Measurements from ENCODE around the gene REPS1. TPM values are rescaled to one million over a fixed set of nuclear protein-coding genes. Genes with fewer than 3 reads are reported as not detected.

The REPS1 gene
- 10 to 100 TPM; 19.5 to 29.0 TPM for total RNA-seq

GRCh38 chr6:138987643-138988468 lies at the start of gene REPS1:
TSS of gene REPS1 (minus strand) at chr6:138988253. CDS start at chr6:138987682, 571 bp downstream.
- intact Hi-C loops (cut with DNase I), result loop anchor here (10.0 kb wide), 1 partner anchor 173 kb away; no protein-coding TSS in a partner anchor
- Histone ChIP-seq H3K27ac (peak within 1 kb of the TSS; percentile 75 to 92 (median 84)), H3K4me1 (peaks cover 38% of the 10 kb centered on the region), H3K27me3 (no peaks in the 10 kb centered on the region), H3K4me3 (peak within 1 kb of the TSS; percentile 62 to 89), H3K9me3 (no peaks in the 10 kb centered on the region), H3K36me3 (replicated peaks in 1 of 2; ENCODE audit: insufficient read depth in 1 of 2, low read depth in 2 of 2) (no peaks in the 10 kb centered on the region)
- peak; percentile 91 to 94 (median 92) for DNase-seq
- TF ChIP-seq CTCF (IDR thresholded peaks at IDR 0.05) (peak; percentile 88 to 100 (median 96)), POLR2A (IDR thresholded peaks at IDR 0.05) (peak; percentile 82 to 92 (median 89))
- ATAC-seq, result peak; percentile 98
- 0% methylated on average over 87 of the region's 105 CpGs; no CpG with 5 or more reads in 1 of the 2 donors for WGBS, 2 donors

- no peak for ATAC-seq
- Histone ChIP-seq H3K27me3 (no peaks in the 10 kb centered on the region), H3K9me3 (no peaks in the 10 kb centered on the region), H3K27ac (no peak overlapping the region), H3K4me3 (no peak overlapping the region), H3K36me3 (replicated peaks in 1 of 2; ENCODE audit: insufficient read depth in 1 of 2, low read depth in 2 of 2) (no peaks in the 10 kb centered on the region), H3K4me1 (no peaks in the 10 kb centered on the region)
- intact Hi-C loops (cut with DNase I), result no loop called here
- no peak for TF ChIP-seq CTCF (IDR thresholded peaks at IDR 0.05)
- TF ChIP-seq POLR2A (IDR thresholded peaks at IDR 0.05), result no peak
- DNase-seq, result no peak
- WGBS, 2 donors, result 92 to 98% methylated on average over 5 of the region's 5 CpGs
Measured at GRCh38 chr6:139037490-139037889, 49.4 kb upstream of the REPS1 start.

GRCh38 chr6:139030228-139030963 lies 42.3 kb upstream of the REPS1 start:
- H3K4me1 ChIP-seq, result peaks cover 18% of the 10 kb centered on the region
- WGBS, 2 donors, result 58 to 76% methylated on average over 9 of the region's 9 CpGs
- H3K27me3 ChIP-seq, result no peaks in the 10 kb centered on the region
- DNase-seq (peak in 1 of 4 donors; percentile 16), ATAC-seq (no peak)
- no peaks in the 10 kb centered on the region for H3K9me3 ChIP-seq
- TF ChIP-seq POLR2A (IDR thresholded peaks at IDR 0.05), result no peak
- no peak for TF ChIP-seq CTCF (IDR thresholded peaks at IDR 0.05)
- no peak overlapping the region for H3K4me3 ChIP-seq
- intact Hi-C loops (cut with DNase I), result no loop called here
- no peaks in the 10 kb centered on the region for H3K36me3 ChIP-seq (replicated peaks in 1 of 2; ENCODE audit: insufficient read depth in 1 of 2, low read depth in 2 of 2)
- peak overlapping the region in 1 of 4 donors; percentile 82 for H3K27ac ChIP-seq

- H3K36me3 ChIP-seq (replicated peaks in 1 of 2; ENCODE audit: insufficient read depth in 1 of 2, low read depth in 2 of 2), result no peaks in the 10 kb centered on the region
- whole genome bisulfite sequencing, 2 donors, result 3 to 7% methylated on average over 19 to 32 of the region's 44 CpGs
- H3K27me3 ChIP-seq, result no peaks in the 10 kb centered on the region
- intact Hi-C loops (cut with DNase I), result no loop called here
- no peak for TF ChIP-seq POLR2A (IDR thresholded peaks at IDR 0.05)
- TF ChIP-seq CTCF (IDR thresholded peaks at IDR 0.05), result no peak
- H3K4me3 ChIP-seq, result peak overlapping the region; percentile 76 to 83
- H3K27ac ChIP-seq, result peak overlapping the region in 3 of 4 donors; percentile 64 to 82 (median 65)
- DNase-seq, result peak; percentile 64 to 74 (median 68)
- peaks cover 18% of the 10 kb centered on the region for H3K4me1 ChIP-seq
- no peaks in the 10 kb centered on the region for H3K9me3 ChIP-seq
- ATAC-seq, result peak; percentile 72
Measured at GRCh38 chr6:139029470-139030227, 41.6 kb upstream of the REPS1 start.
